Gastroesophageal sphincter (tissue), 3 donors: ENCODE data around the gene EFEMP2.

Experiments used
- CTCF ChIP-seq, 4 experiments: fragments of 200-600 bp in 2 of 4; fragments of 450-650 bp in 2 of 4; sonication (generic) in 1 of 4; IDR thresholded peaks; one replicate each; pipeline ENCODE4 v1.5.1; 2017 to 2019; ENCODE audit warnings: antibody characterized with exemption in 4 of 4, mild to moderate bottlenecking in 2 of 4, moderate library complexity in 2 of 4
- POLR2A ChIP-seq, 2 donors: fragments of 450-650 bp; IDR thresholded peaks; one replicate each; pipeline ENCODE4 v1.6.1; 2017; ENCODE audit warnings: antibody characterized with exemption in 2 of 2, mild to moderate bottlenecking in 2 of 2, moderate library complexity in 1 of 2

DNA sequence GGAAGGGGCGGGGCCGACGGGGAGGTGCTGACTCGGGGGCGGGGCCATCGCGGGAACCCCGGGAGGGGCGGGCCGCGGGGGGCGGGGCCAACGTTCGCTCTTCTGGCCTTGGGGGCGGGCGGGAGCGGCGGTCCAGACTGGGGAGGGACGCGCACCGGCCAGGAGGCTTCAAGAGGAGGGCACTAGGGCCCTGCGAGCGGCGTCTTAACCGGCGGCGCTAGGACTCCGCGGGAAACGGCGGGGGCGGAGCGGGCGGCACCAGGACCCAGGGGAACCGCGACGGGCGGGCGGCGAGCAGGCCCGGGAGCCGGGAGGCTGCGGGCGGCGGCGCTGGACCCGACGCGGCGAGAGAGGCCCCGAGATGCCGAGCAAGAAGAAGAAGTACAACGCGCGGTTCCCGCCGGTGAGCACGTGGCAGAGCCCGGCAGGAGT, 46.6 kb upstream of the EFEMP2 start, which contains the start of gene DRAP1:
- peak; percentile 68 to 72 for TF ChIP-seq POLR2A (IDR thresholded peaks at IDR 0.05)
- no peak for TF ChIP-seq CTCF (IDR thresholded peaks at IDR 0.05)
